Heart right ventricle (tissue), 16 donors: ENCODE measurements around the gene BCHE. TPM values are rescaled to one million over a fixed set of nuclear protein-coding genes. Genes with fewer than 3 reads are reported as not detected.

Source experiments
- ATAC-seq, 8 donors: fragments of 200-7000 bp; cut with Tn5 transposase; one replicate each; pipeline ENCODE4 v1.9.1; 2020; ENCODE audit warnings: mild to moderate bottlenecking in 8 of 8, moderate library complexity in 8 of 8, moderate number of reproducible peaks in 1 of 8
- DNase-seq, 2 donors: peaks; one replicate each; pipeline ENCODE4 v3.0.0-alpha.2; 2020
- H3K27ac ChIP-seq, 10 donors: fragments of 200-600 bp; sonication (generic) in 2 of 10; one replicate each; pipeline versions ENCODE4 v1.5.0 to v1.8.0; 2020 to 2022; ENCODE audit warnings: mild to moderate bottlenecking in 3 of 10
- H3K27me3 ChIP-seq, 7 donors: fragments of 200-600 bp; one replicate each; pipeline ENCODE4 v1.8.0; 2021 to 2022; ENCODE audit warnings: mild to moderate bottlenecking in 2 of 7
- H3K36me3 ChIP-seq, 9 donors: fragments of 200-600 bp; sonication (generic) in 1 of 9; one replicate each; pipeline versions ENCODE4 v1.5.0 to v1.8.0; 2020 to 2022; ENCODE audit warnings: mild to moderate bottlenecking in 2 of 9
- H3K4me1 ChIP-seq, 9 donors: fragments of 200-600 bp; sonication (generic) in 1 of 9; one replicate each; pipeline versions ENCODE4 v1.5.0 to v1.8.0; 2020 to 2022; ENCODE audit warnings: mild to moderate bottlenecking in 4 of 9
- H3K4me3 ChIP-seq, 10 donors: fragments of 200-600 bp; sonication (generic) in 2 of 10; one replicate each; pipeline versions ENCODE4 v1.5.0 to v1.8.0; 2020 to 2022; ENCODE audit warnings: mild to moderate bottlenecking in 7 of 10, moderate library complexity in 2 of 10
- H3K9me3 ChIP-seq, 11 donors: fragments of 200-600 bp in 10 of 11; sonication (generic) in 2 of 11; one replicate each; pipeline versions ENCODE4 v1.5.0 to v1.8.0; 2013 to 2022; ENCODE audit warnings: mild to moderate bottlenecking in 2 of 11, control low read depth in 1 of 11, moderate library complexity in 1 of 11
- CTCF ChIP-seq, 9 donors: fragments of 200-600 bp; sonication (generic) in 2 of 9; IDR thresholded peaks; one replicate each; pipeline versions ENCODE4 v1.5.0 to v1.8.0; 2021 to 2022; ENCODE audit warnings: antibody characterized with exemption in 9 of 9, mild to moderate bottlenecking in 5 of 9, moderate library complexity in 1 of 9
- WGBS, 2 donors: extraction: QIAGEN DNeasy Blood & Tissue Kit; methylation state at CpG; one replicate each; pipeline ENCODE4 v1.1.7; 2013; ENCODE audit warnings: inconsistent platforms in 1 of 2; 5-methylcytosine and 5-hydroxymethylcytosine counted together
- intact Hi-C, 10 donors: fragments of 100-400 bp; cut with DNase I; formaldehyde crosslinking; loops; one replicate each; pipeline versions ENCODE4 v1.11.1 to v1.14.2; 2022
- polyA plus RNA-seq, 2 donors: library from polyadenylated mRNA; stranded (reverse); fragments of 200-250 nt; gene quantifications; one replicate each; pipeline ENCODE4 v1.2.3, GENCODE V29; 2013
- total RNA-seq, 10 donors: library from RNA; stranded (reverse); fragmentation: NEBNext Ultra II Directional in 3 of 10; extraction: Animal tissue kit (Norgen Biotek cat#: 25700) in 3 of 10; gene quantifications; one replicate each; pipeline versions ENCODE4 v1.2.1 to v1.2.4, GENCODE V29; 2021 to 2023
- donor health status: Arrhythmogenic right ventricular cardiomyopathy.
- donor health status: ischemic (EF 13 %, LVEDD 7.1; RV severe dilation, severe dysfunction).
- donor health status: healthy with polysubstance abuse.
- donor health status: DM: no; HTN: yes; CAD: no.
- donor health status: DM: no; HTN: no; CAD: no.
- donor health status: ischemic (EF 25% LVEDD 6.9; RV normal size, moderate dysfunction).
- donor health status: ischemic (EF 25% LVEDD 5.7; RV mildly dilated, moderate dysfunction).
- donor health status: healthy.
- donor health status: DM: yes; HTN: yes; CAD: no.
- donor health status: Ischemic cardiomyopathy.
- donor health status: ischemic (EF 35%, LVEDD 5.7; RV mildly dilated, moderate dysfunction).
- donor health status: nonischemic (EF 11% LVEDD 7.7; RV severe dilation, severe dysfunction).
- donor health status: DM: yes; HTN: yes; CAD: no.
- donor health status: PGD.
- donor health status: ischemic (EF 29% LVEDD 5.4; RV normal size, mild dysfunction).
- donor health status: nonischemic (EF 23%, LVEDD 6.1; RV moderate dilation, normal function).

The BCHE gene
- total and polyA plus RNA-seq, 12 donors = 0.62 to 8.4 (median 1.9) TPM

- no peak for ATAC-seq
- no peak for DNase-seq
- no peaks in the 10 kb centered on the region for H3K36me3 ChIP-seq
- H3K4me1 ChIP-seq = no peaks in the 10 kb centered on the region
- H3K4me3 ChIP-seq = no peak overlapping the region
- 55 to 60% methylated on average over 1 of the region's 1 CpG for WGBS, 2 donors
- H3K27ac ChIP-seq = no peak overlapping the region
- no peak for TF ChIP-seq CTCF (IDR thresholded peaks at IDR 0.05)
- H3K9me3 ChIP-seq = no peaks in the 10 kb centered on the region
- H3K27me3 ChIP-seq = no peaks in the 10 kb centered on the region
- intact Hi-C loops = loop anchor here in 2 of 10 donors (10.0 kb wide), 2 partner anchors 1486 to 1496 kb away; no protein-coding TSS in a partner anchor
Observed at GRCh38 chr3:165859061-165859460, 21.8 kb upstream of the BCHE start.

DNA sequence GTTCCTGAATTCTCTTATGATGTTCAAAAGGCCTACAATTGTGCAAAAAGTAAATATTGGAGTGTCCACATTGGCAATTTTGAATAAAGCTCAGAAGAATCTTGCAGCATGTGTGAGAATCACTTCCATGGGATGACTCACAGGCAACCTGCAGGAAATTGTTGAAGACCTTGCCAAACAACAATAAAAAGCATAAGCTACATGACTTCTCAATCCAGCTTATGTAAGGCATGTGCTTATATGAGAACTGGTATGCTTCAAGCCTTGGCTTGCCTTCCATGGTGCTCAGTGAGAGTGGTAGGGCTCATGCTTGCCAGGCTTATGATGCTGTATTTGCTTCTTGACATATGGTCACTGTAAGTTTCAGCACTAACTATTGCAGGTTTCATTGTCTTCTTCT lies 18.4 kb upstream of the BCHE start:
- Histone ChIP-seq H3K4me1 (no peaks in the 10 kb centered on the region), H3K9me3 (no peaks in the 10 kb centered on the region), H3K27ac (no peak overlapping the region), H3K27me3 (no peaks in the 10 kb centered on the region), H3K36me3 (no peaks in the 10 kb centered on the region), H3K4me3 (no peak overlapping the region)
- no peak for ATAC-seq
- intact Hi-C loops = loop anchor here in 2 of 10 donors (10.0 kb wide), 2 partner anchors 1489 to 1499 kb away; no protein-coding TSS in a partner anchor
- no peak for DNase-seq
- TF ChIP-seq CTCF (IDR thresholded peaks at IDR 0.05) = no peak

- DNase-seq = no peak
- intact Hi-C loops = loop anchor here in 2 of 10 donors (10.0 kb wide), 2 partner anchors 1490 to 1500 kb away; no protein-coding TSS in a partner anchor
Observed at GRCh38 chr3:165854696-165855095, 17.5 kb upstream of the BCHE start.

GRCh38 chr3:165852711-165853110 lies 15.5 kb upstream of the BCHE start:
- no peaks in the 10 kb centered on the region for H3K36me3 ChIP-seq
- no peak overlapping the region for H3K4me3 ChIP-seq
- H3K9me3 ChIP-seq = no peaks in the 10 kb centered on the region
- ATAC-seq (no peak), DNase-seq (no peak)
- TF ChIP-seq CTCF (IDR thresholded peaks at IDR 0.05) = no peak
- H3K4me1 ChIP-seq = no peaks in the 10 kb centered on the region
- intact Hi-C loops = loop anchor here in 2 of 10 donors (10.0 kb wide), 2 partner anchors 1492 to 1502 kb away; no protein-coding TSS in a partner anchor
- H3K27ac ChIP-seq = no peak overlapping the region
- no peaks in the 10 kb centered on the region for H3K27me3 ChIP-seq

More at GRCh38 chr3:165854696-165855095, 17.5 kb upstream of the BCHE start:
- H3K4me1 ChIP-seq = no peaks in the 10 kb centered on the region
- H3K9me3 ChIP-seq = no peaks in the 10 kb centered on the region
- H3K27ac ChIP-seq = no peak overlapping the region
- no peak overlapping the region for H3K4me3 ChIP-seq
- WGBS, 2 donors = 48 to 53% methylated on average over 1 of the region's 1 CpG
- H3K27me3 ChIP-seq = no peaks in the 10 kb centered on the region
- no peaks in the 10 kb centered on the region for H3K36me3 ChIP-seq
- peak; percentile 6 to 65 (median 50) for TF ChIP-seq CTCF (IDR thresholded peaks at IDR 0.05)
- no peak for ATAC-seq
